H1 (cell line): ENCODE results near the gene CABCOCO1. TPM values are rescaled to one million over a fixed set of nuclear protein-coding genes. Genes with fewer than 3 reads are reported as not detected.

Source experiments
- CTCF ChIA-PET: fragments of 300-600 bp; sonication (Branson Sonifier 250); formaldehyde crosslinking; loops from one replicate; lab custom pipeline; 2021; ENCODE audit not compliant: partially characterized antibody; lab: Charles Lee
- POLR2A ChIA-PET: fragments of 300-600 bp; sonication (Branson Sonifier 250); formaldehyde crosslinking; loops from one replicate; lab custom pipeline; 2021; ENCODE audit warnings: inconsistent platforms; ENCODE audit not compliant: partially characterized antibody; lab: Charles Lee
- DNase-seq, 2 experiments: peaks; one replicate each; pipeline versions ENCODE4 v3.0.0 to v3.0.0-alpha.2; 2010 to 2022; ENCODE audit warnings: low spot score in 2 of 2, low read depth in 1 of 2, mixed read lengths in 1 of 2
- FAIRE-seq: peaks from 2 replicates; lab custom pipeline; 2011; peaks lifted over from hg19 to GRCh38; lab: Jason Lieb, UNC
- H2AFZ ChIP-seq: 2 replicates; pipeline ENCODE4 v1.8.1; 2012; ENCODE audit warnings: low read length, inconsistent platforms
- H2AK5ac ChIP-seq: 2 replicates; pipeline ENCODE4 v1.6.1; 2013; ENCODE audit warnings: low read depth, low read length
- H2BK120ac ChIP-seq: replicated peaks from 2 replicates; pipeline ENCODE3; 2013; ENCODE audit warnings: low read depth, low read length, inconsistent platforms
- H2BK12ac ChIP-seq: 2 replicates; pipeline ENCODE4 v1.6.1; 2013; ENCODE audit warnings: low read depth, low read length
- H2BK15ac ChIP-seq: 2 replicates; pipeline ENCODE4 v1.6.1; 2013; ENCODE audit warnings: low read length
- H2BK20ac ChIP-seq: 2 replicates; pipeline ENCODE4 v1.6.1; 2013; ENCODE audit warnings: low read length
- H2BK5ac ChIP-seq: 2 replicates; pipeline ENCODE4 v1.6.1; 2013; ENCODE audit warnings: low read depth, low read length
- H3K14ac ChIP-seq: 2 replicates; pipeline ENCODE4 v1.6.1; 2013; ENCODE audit warnings: inconsistent platforms; ENCODE audit not compliant: insufficient read length
- H3K18ac ChIP-seq: 2 replicates; pipeline ENCODE4 v1.6.1; 2013; ENCODE audit warnings: low read length; ENCODE audit errors: extremely low read depth
- H3K23ac ChIP-seq: 2 replicates; pipeline ENCODE4 v1.6.1; 2013; ENCODE audit warnings: inconsistent platforms; ENCODE audit not compliant: insufficient read length
- H3K23me2 ChIP-seq: 2 replicates; pipeline ENCODE4 v1.6.1; 2013; ENCODE audit warnings: low read depth, low read length
- H3K27ac ChIP-seq: 2 replicates; pipeline ENCODE4 v1.6.1; 2011; ENCODE audit warnings: low read depth, low read length, inconsistent platforms
- H3K27me3 ChIP-seq, 4 experiments: replicated peaks in 1 of 4; 1 replicate in 1 of 4; 2 replicates in 3 of 4; pipeline versions ENCODE4 v1.6.1 to v1.8.1; 2011 to 2013; ENCODE audit warnings: low read length in 3 of 4, mild to moderate bottlenecking in 3 of 4, inconsistent platforms in 2 of 4, mixed read lengths in 2 of 4, moderate library complexity in 1 of 4; ENCODE audit not compliant: control insufficient read depth in 3 of 4, insufficient read depth in 3 of 4; ENCODE audit errors: extremely low read depth in 1 of 4
- H3K36me3 ChIP-seq, 4 experiments: 2 replicates each; pipeline versions ENCODE4 v1.6.1 to v1.8.1; 2011 to 2013; ENCODE audit warnings: mild to moderate bottlenecking in 4 of 4, low read length in 3 of 4, moderate library complexity in 2 of 4, control low read depth in 1 of 4, inconsistent platforms in 1 of 4; ENCODE audit not compliant: insufficient read depth in 4 of 4, control insufficient read depth in 2 of 4
- H3K4ac ChIP-seq: replicated peaks from 2 replicates; pipeline ENCODE3; 2013; ENCODE audit warnings: low read length, low read depth, mixed read lengths, inconsistent platforms; ENCODE audit not compliant: insufficient read length
- H3K4me1 ChIP-seq, 4 experiments: replicated peaks in 1 of 4; 1 replicate in 1 of 4; 2 replicates in 3 of 4; pipeline versions ENCODE4 v1.6.1 to v1.8.1; 2011 to 2013; ENCODE audit warnings: low read length in 3 of 4, inconsistent platforms in 2 of 4, mixed read lengths in 1 of 4; ENCODE audit not compliant: insufficient read depth in 4 of 4, control insufficient read depth in 3 of 4
- H3K4me2 ChIP-seq, 2 experiments: 2 replicates each; pipeline versions ENCODE4 v1.6.1 to v1.8.1; 2011 to 2013; ENCODE audit warnings: low read depth in 2 of 2, low read length in 2 of 2, control low read depth in 1 of 2, inconsistent platforms in 1 of 2, mild to moderate bottlenecking in 1 of 2; ENCODE audit not compliant: insufficient read depth in 1 of 2
- H3K4me3 ChIP-seq, 4 experiments: fragments of 200-600, 300-600 bp in 1 of 4; sonication (generic), shearing (Covaris generic), sonication (Bioruptor Twin) in 1 of 4; 2 replicates each; pipeline versions ENCODE4 v1.5.1 to v1.8.1; 2011 to 2016; ENCODE audit warnings: low read length in 4 of 4, low read depth in 3 of 4, control low read depth in 2 of 4, inconsistent platforms in 2 of 4, mild to moderate bottlenecking in 2 of 4, mixed read lengths in 1 of 4, moderate library complexity in 1 of 4; ENCODE audit not compliant: insufficient read depth in 2 of 4; ENCODE audit errors: extremely low read depth in 1 of 4
- H3K56ac ChIP-seq: replicated peaks from 2 replicates; pipeline ENCODE3; 2013; ENCODE audit warnings: low read depth, mild to moderate bottlenecking, mixed read lengths, low read length, inconsistent platforms; ENCODE audit not compliant: insufficient read length
- H3K79me1 ChIP-seq: 2 replicates; pipeline ENCODE4 v1.6.1; 2013; ENCODE audit warnings: low read depth, low read length, control low read depth
- H3K79me2 ChIP-seq, 2 experiments: 2 replicates each; pipeline versions ENCODE4 v1.6.1 to v1.8.1; 2012 to 2013; ENCODE audit warnings: low read length in 2 of 2, mild to moderate bottlenecking in 2 of 2, inconsistent platforms in 1 of 2; ENCODE audit not compliant: insufficient read depth in 2 of 2, control insufficient read depth in 1 of 2
- H3K9ac ChIP-seq, 4 experiments: replicated peaks in 1 of 4; 1 replicate in 1 of 4; 2 replicates in 3 of 4; pipeline versions ENCODE4 v1.6.1 to v1.8.1; 2011 to 2013; ENCODE audit warnings: low read depth in 3 of 4, low read length in 3 of 4, control low read depth in 2 of 4, mild to moderate bottlenecking in 2 of 4, moderate library complexity in 2 of 4, inconsistent platforms in 1 of 4; ENCODE audit errors: extremely low read depth in 1 of 4
- H3K9me3 ChIP-seq, 2 experiments: 2 replicates each; pipeline versions ENCODE4 v1.6.1 to v1.8.1; 2012 to 2013; ENCODE audit warnings: mild to moderate bottlenecking in 2 of 2, moderate library complexity in 2 of 2, control low read depth in 1 of 2, inconsistent platforms in 1 of 2, low read depth in 1 of 2, low read length in 1 of 2, mixed read lengths in 1 of 2; ENCODE audit not compliant: insufficient read depth in 2 of 2
- H4K20me1 ChIP-seq, 2 experiments: replicated peaks in 1 of 2; 2 replicates each; pipeline versions ENCODE3 to v1.8.1; 2011 to 2013; ENCODE audit warnings: inconsistent platforms in 2 of 2, low read length in 2 of 2, mild to moderate bottlenecking in 1 of 2; ENCODE audit not compliant: insufficient read depth in 2 of 2, control insufficient read depth in 1 of 2
- H4K5ac ChIP-seq: 2 replicates; pipeline ENCODE4 v1.6.1; 2013; ENCODE audit warnings: low read length, low read depth, mixed read lengths, inconsistent platforms; ENCODE audit not compliant: insufficient read length
- H4K8ac ChIP-seq: 2 replicates; pipeline ENCODE4 v1.8.0; 2013; ENCODE audit warnings: mild to moderate bottlenecking, moderate library complexity, low read length, inconsistent platforms; ENCODE audit not compliant: insufficient read depth; ENCODE audit errors: extremely low read depth
- H4K91ac ChIP-seq: replicated peaks from 2 replicates; pipeline ENCODE3; 2013; ENCODE audit warnings: low read length, mixed read lengths, inconsistent platforms; ENCODE audit not compliant: insufficient read length
- ATF3 ChIP-seq: IDR thresholded peaks from 2 replicates; pipeline ENCODE4 v1.6.1; 2011; ENCODE audit warnings: low read depth, mild to moderate bottlenecking, low read length; ENCODE audit not compliant: insufficient read depth
- CBX8 ChIP-seq: fragments of 300-800, 300-1000 bp; sonication (generic); IDR thresholded peaks from 2 replicates; pipeline ENCODE4 v1.7.1; 2016; ENCODE audit warnings: low read depth, low read length, borderline replicate concordance
- CHD2 ChIP-seq: IDR thresholded peaks from 2 replicates; pipeline ENCODE4 v1.6.1; 2012; ENCODE audit warnings: low read length, improper control_type of control experiment
- CTBP2 ChIP-seq: IDR thresholded peaks from 2 replicates; pipeline ENCODE4 v1.7.0; 2011; ENCODE audit warnings: borderline replicate concordance, mild to moderate bottlenecking, moderate library complexity, mixed read lengths, low read length; ENCODE audit not compliant: insufficient read depth, insufficient read length
- EZH2 ChIP-seq: fragments of 200-600 bp; sonication (generic); IDR thresholded peaks from 2 replicates; pipeline ENCODE4 v1.7.1; 2012; ENCODE audit warnings: low read depth, mild to moderate bottlenecking, moderate library complexity, low read length, inconsistent platforms; ENCODE audit not compliant: severe bottlenecking
- MAFK ChIP-seq: IDR thresholded peaks from 2 replicates; pipeline ENCODE4 v1.6.1; 2012; ENCODE audit warnings: low read depth, mild to moderate bottlenecking, improper control_type of control experiment, low read length
- RNF2 ChIP-seq: fragments of 200-900, 300-1000 bp; sonication (generic); IDR thresholded peaks from 2 replicates; pipeline ENCODE4 v1.7.1; 2016; ENCODE audit warnings: borderline replicate concordance, low read depth, mild to moderate bottlenecking, antibody characterized with exemption, low read length; ENCODE audit not compliant: poor library complexity, severe bottlenecking; ENCODE audit errors: missing control alignments
- SIN3A ChIP-seq, 2 experiments: IDR thresholded peaks in 1 of 2; conservative IDR thresholded peaks in 1 of 2; 2 replicates each; pipeline ENCODE4 v1.6.1; 2011 to 2012; ENCODE audit warnings: low read length in 2 of 2, improper control_type of control experiment in 1 of 2, low read depth in 1 of 2, mild to moderate bottlenecking in 1 of 2
- SIX5 ChIP-seq: IDR thresholded peaks from 2 replicates; pipeline ENCODE4 v1.6.1; 2011; ENCODE audit warnings: mild to moderate bottlenecking, low read depth, low read length
- SP1 ChIP-seq: IDR thresholded peaks from 2 replicates; pipeline ENCODE4 v1.6.1; 2011; ENCODE audit warnings: low read depth, low read length
- TAF7 ChIP-seq: optimal IDR thresholded peaks from 2 replicates; pipeline ENCODE3; 2011; ENCODE audit warnings: low read depth, mild to moderate bottlenecking, inconsistent platforms, low read length, moderate library complexity, borderline replicate concordance
- TEAD4 ChIP-seq: IDR thresholded peaks from 2 replicates; pipeline ENCODE4 v1.6.1; 2012; ENCODE audit warnings: low read depth, low read length, inconsistent platforms, mixed read lengths
- YY1 ChIP-seq: IDR thresholded peaks from 2 replicates; pipeline ENCODE4 v1.6.1; 2011; ENCODE audit warnings: low read depth, mild to moderate bottlenecking, low read length
- WGBS, 2 experiments: shearing (Covaris generic) in 1 of 2; methylation state at CpG; one replicate each; pipeline versions ENCODE4 v1.1.6 to v1.1.7; 2013 to 2015; ENCODE audit warnings: low lambda C conversion rate in 2 of 2, mixed read lengths in 2 of 2, inconsistent platforms in 1 of 2, low coverage in 1 of 2, missing lambda C conversion rate in 1 of 2; ENCODE audit not compliant: insufficient replicate concordance in 2 of 2, insufficient coverage in 1 of 2, insufficient read length in 1 of 2; ENCODE audit errors: extremely low coverage in 1 of 2, missing lambda C conversion rate in 1 of 2; 5-methylcytosine and 5-hydroxymethylcytosine counted together
- polyA plus RNA-seq, 7 experiments: library from polyadenylated mRNA; depleted of rRNA in 3 of 7; stranded (reverse) in 5 of 7; unstranded in 2 of 7; fragments of >200 nt in 5 of 7; fragments of 200-250 nt in 2 of 7; gene quantifications; 1 replicate in 5 of 7; 2 replicates in 1 of 7; 4 replicates in 1 of 7; pipeline versions ENCODE4 v1.2.1 to v1.2.3, GENCODE V29; 2011 to 2013; ENCODE audit warnings: missing spikeins in 2 of 7, mixed read lengths in 2 of 7
- total RNA-seq: library from RNA; stranded (reverse); fragmentation: NEBNext Ultra II Directional; extraction: Animal tissue kit (Norgen Biotek cat#: 25700); gene quantifications from 2 replicates; pipeline ENCODE4 v1.2.1, GENCODE V29; 2021

CABCOCO1 gene
- total and polyA plus RNA-seq, 2 of the 8 experiments (the other 6 are each of a cell fraction or from before 2014, with no cell fraction given) = not detected

- Histone ChIP-seq H3K27ac (no peak overlapping the region), H3K18ac (no peak overlapping the region), H3K27me3 (peaks cover 0 to 1% (median 0%) of the 10 kb centered on the region in 4 experiments; a peak in 1 of 7 replicates), H3K9me3 (no peaks in the 10 kb centered on the region), H3K79me1 (no peaks in the 10 kb centered on the region), H3K14ac (no peak overlapping the region), H4K5ac (no peak overlapping the region), H2BK5ac (no peak overlapping the region), H3K23ac (no peak overlapping the region), H2AFZ (no peak overlapping the region), H2BK120ac (no peak overlapping the region), H3K23me2 (no peaks in the 10 kb centered on the region), H2BK20ac (no peak overlapping the region), H3K4ac (no peak overlapping the region), H2AK5ac (no peak overlapping the region), H4K20me1 (no peaks in the 10 kb centered on the region), H2BK15ac (no peak overlapping the region), H3K56ac (no peak overlapping the region), H3K4me3 (no peak overlapping the region), H3K9ac (no peak overlapping the region), H4K91ac (no peak overlapping the region), H3K4me2 (no peak overlapping the region), H4K8ac (no peak overlapping the region), H2BK12ac (no peak overlapping the region), H3K36me3 (no peaks in the 10 kb centered on the region), H3K4me1 (no peaks in the 10 kb centered on the region), H3K79me2 (no peaks in the 10 kb centered on the region)
- ChIA-PET POLR2A (no interaction called here), CTCF (interaction anchor here (0.7 kb wide), 1 partner anchor 9 kb away, joined by 4 read pairs; no protein-coding TSS in a partner anchor)
- FAIRE-seq (no peak), DNase-seq (no peak)
- TF ChIP-seq SIX5 = no peak
- no peak for TF ChIP-seq CBX8
- no peak for TF ChIP-seq YY1
- no peak for TF ChIP-seq CTBP2
- TF ChIP-seq RNF2 = no peak
- TF ChIP-seq EZH2 = no peak
- TF ChIP-seq TAF7 = no peak
- TF ChIP-seq MAFK = no peak
- no peak for TF ChIP-seq SIN3A (conservative IDR thresholded peaks at IDR 0.05 in 1 of 2, IDR thresholded peaks at IDR 0.05 in 1 of 2; ENCODE audit: low read depth in 1 of 2, low read length in 2 of 2)
- no peak for TF ChIP-seq SP1
- TF ChIP-seq ATF3 = no peak
- no peak for TF ChIP-seq TEAD4
- TF ChIP-seq CHD2 = no peak
- WGBS, 2 experiments = 88% methylated on average over 3 of the region's 3 CpGs; no CpG with 5 or more reads in 1 of the 2 experiments
These were observed 142.4 kb downstream of the CABCOCO1 start for GRCh38 chr10:61805091-61805490.
